CD4-positive, alpha-beta T cell (primary cell): ENCODE results near the gene GPX2. TPM values are rescaled to one million over a fixed set of nuclear protein-coding genes. Genes with fewer than 3 reads are reported as not detected.

ENCODE experiments used
- ATAC-seq: fragments of 200-7000 bp; cut with Tn5 transposase; one replicate; pipeline ENCODE4 v1.10.0; 2022; ENCODE audit warnings: mild to moderate bottlenecking; ENCODE audit not compliant: poor library complexity
- CTCF ChIA-PET: fragments of 350-600 bp; sonication (Branson Sonifier 250); formaldehyde crosslinking; loops from one replicate; lab custom pipeline; 2021; ENCODE audit warnings: antibody characterized with exemption, inconsistent platforms; lab: Charles Lee
- POLR2A ChIA-PET: fragments of 350-600 bp; sonication (Branson Sonifier 250); formaldehyde crosslinking; loops from one replicate; lab custom pipeline; 2021; ENCODE audit warnings: antibody characterized with exemption, inconsistent platforms; lab: Charles Lee
- DNase-seq, 14 experiments: peaks; one replicate each; pipeline ENCODE4 v3.0.0-alpha.2; 2013 to 2020; ENCODE audit warnings: mixed read lengths in 2 of 14
- H3K27ac ChIP-seq, 2 donors: one replicate each; pipeline versions ENCODE4 v1.5.1 to v1.7.0; 2013; ENCODE audit warnings: low read length in 2 of 2, low read depth in 1 of 2, mild to moderate bottlenecking in 1 of 2
- H3K27me3 ChIP-seq, 2 experiments: 1 replicate in 1 of 2; 2 replicates in 1 of 2; pipeline versions ENCODE4 v1.6.1 to v1.7.0; 2013; ENCODE audit warnings: low read length in 2 of 2, control low read depth in 1 of 2, mild to moderate bottlenecking in 1 of 2, moderate library complexity in 1 of 2; ENCODE audit not compliant: insufficient read depth in 2 of 2, control insufficient read depth in 1 of 2
- H3K36me3 ChIP-seq: one replicate; pipeline ENCODE4 v1.6.1; 2013; ENCODE audit warnings: low read length, control low read depth; ENCODE audit not compliant: insufficient read depth
- H3K4me1 ChIP-seq: one replicate; pipeline ENCODE4 v1.6.1; 2013; ENCODE audit warnings: low read length, control low read depth; ENCODE audit not compliant: insufficient read depth
- H3K4me3 ChIP-seq: one replicate; pipeline ENCODE4 v1.5.1; 2013; ENCODE audit warnings: mild to moderate bottlenecking, low read length, moderate library complexity
- H3K9me3 ChIP-seq, 2 experiments: 1 replicate in 1 of 2; 2 replicates in 1 of 2; pipeline versions ENCODE4 v1.6.1 to v1.7.0; 2013; ENCODE audit warnings: low read length in 2 of 2, mild to moderate bottlenecking in 2 of 2, control low read depth in 1 of 2, moderate library complexity in 1 of 2; ENCODE audit not compliant: control insufficient read depth in 1 of 2, insufficient read depth in 1 of 2
- H3K27ac Mint-ChIP-seq: one replicate; pipeline ENCODE4 v1.8.0; 2020; ENCODE audit warnings: mixed read lengths
- H3K27me3 Mint-ChIP-seq: one replicate; pipeline ENCODE4 v1.8.0; 2021; ENCODE audit warnings: mixed read lengths
- H3K36me3 Mint-ChIP-seq: one replicate; pipeline ENCODE4 v1.8.0; 2021; ENCODE audit warnings: low read depth, mixed read lengths
- H3K4me1 Mint-ChIP-seq: one replicate; pipeline ENCODE4 v1.8.0; 2021; ENCODE audit warnings: low read depth, mixed read lengths
- H3K4me3 Mint-ChIP-seq: one replicate; pipeline ENCODE4 v1.8.0; 2020; ENCODE audit warnings: mild to moderate bottlenecking, mixed read lengths
- H3K9me3 Mint-ChIP-seq: one replicate; pipeline ENCODE4 v1.8.0; 2020; ENCODE audit warnings: mixed read lengths
- intact Hi-C, 2 experiments: fragments of 100-400 bp; cut with DNase I in 1 of 2; cut with micrococcal nuclease in 1 of 2; formaldehyde crosslinking; loops; one replicate each; pipeline versions ENCODE4 v1.15.1 to v1.9.0; 2023 to 2025; cut with DNase I, micrococcal nuclease
- total RNA-seq, 174 experiments: library from RNA in 2 of 174; stranded (reverse) in 2 of 174; gene quantifications; one replicate each; pipeline ENCODE4 v1.2.3 and lab custom pipeline; 2021 to 2026
- TF ChIP-seq, protein P1 (sequence below): fragments of 200-600 bp; IDR thresholded peaks from one replicate; pipeline ENCODE4 v1.8.0; 2022; ENCODE audit warnings: antibody characterized with exemption, mild to moderate bottlenecking

The GPX2 gene
- total RNA-seq, 2 experiments from 2014 or later, result not detected

DNA sequence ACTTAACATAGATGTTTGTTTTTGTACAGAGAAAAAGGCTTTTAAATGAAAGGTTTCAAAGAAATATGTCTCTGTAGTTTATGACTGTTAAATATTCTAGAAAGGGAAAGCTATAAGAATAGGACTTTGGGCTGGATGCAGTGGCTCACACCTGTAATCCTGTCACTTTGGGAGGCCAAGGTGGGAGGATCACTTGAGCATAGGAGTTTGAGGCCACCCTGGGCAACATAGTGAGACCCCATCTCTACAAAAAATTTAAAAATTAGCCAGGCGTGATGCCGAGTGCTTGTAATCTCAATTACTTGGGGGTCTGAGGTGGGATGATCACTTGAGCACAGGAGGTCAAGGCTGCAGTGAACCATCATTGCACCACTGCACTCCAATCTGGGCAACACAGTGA lies 11.4 kb downstream of the GPX2 start:
- Mint-ChIP-seq H3K4me1 (peaks cover 25% of the 10 kb centered on the region), H3K27ac (no peak overlapping the region)
- H3K27ac ChIP-seq, result peak overlapping the region; percentile 61 to 71

DNA sequence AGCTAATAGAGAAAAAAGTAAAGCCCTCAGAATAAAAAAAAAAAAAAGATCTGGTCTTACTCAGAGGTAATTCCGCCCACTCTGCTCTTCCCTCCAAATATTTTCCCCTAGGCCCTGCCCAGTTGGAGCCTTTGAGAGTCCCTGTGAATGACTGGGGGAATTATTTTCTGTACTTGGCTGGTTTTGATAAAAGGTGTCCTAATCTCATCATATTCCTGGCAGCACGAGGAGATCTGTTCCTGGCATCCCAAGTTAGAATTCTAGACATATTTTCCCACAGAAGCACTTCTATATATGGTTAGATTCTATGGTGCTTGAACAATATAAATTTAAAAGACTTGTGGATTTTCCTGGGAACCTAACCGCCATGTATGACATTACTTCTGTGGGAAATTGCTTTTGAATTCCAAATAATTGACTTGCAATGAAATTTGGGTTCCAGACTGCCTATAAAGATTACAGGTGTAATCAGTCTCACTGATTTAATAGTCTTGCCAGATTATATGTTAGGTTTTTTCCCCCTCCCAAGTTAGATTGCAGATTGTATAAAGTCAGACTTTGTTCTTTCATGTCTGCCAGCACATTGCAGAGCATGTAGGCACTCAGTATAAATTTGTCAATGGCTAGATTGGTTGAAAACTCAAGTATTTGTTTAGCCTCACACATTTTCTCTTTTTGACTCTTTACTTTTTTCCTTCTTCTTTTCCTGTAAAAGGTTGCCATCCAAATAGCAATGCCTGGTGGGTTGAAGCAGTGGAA lies 12.3 kb downstream of the GPX2 start:
- peaks cover 78% of the 10 kb centered on the region for H3K36me3 ChIP-seq
- H3K4me1 ChIP-seq, result peaks cover 40% of the 10 kb centered on the region
- ChIA-PET POLR2A (interaction anchor here (0.6 to 2.5 kb wide), 2 partner anchors 9 to 16 kb away, joined by 3 to 15 read pairs; partner anchors contain the start of gene CHURC1), CTCF (interaction anchor here (1.0 kb wide), 1 partner anchor 54 kb away, joined by 3 read pairs; no protein-coding TSS in a partner anchor)
- H3K4me3 ChIP-seq, result no peak overlapping the region
- peak overlapping the region; percentile 35 for H3K4me3 Mint-ChIP-seq
- ATAC-seq, result no peak
- no peaks in the 10 kb centered on the region for H3K9me3 ChIP-seq
- no peaks in the 10 kb centered on the region for H3K27me3 ChIP-seq
- peaks cover 72% of the 10 kb centered on the region for H3K36me3 Mint-ChIP-seq
- no peak for DNase-seq
- intact Hi-C loops, result no loop called here
- H3K9me3 Mint-ChIP-seq, result no peaks in the 10 kb centered on the region
- H3K4me1 Mint-ChIP-seq, result peaks cover 18% of the 10 kb centered on the region
- H3K27ac Mint-ChIP-seq, result no peak overlapping the region
- TF ChIP-seq, protein P1, sequence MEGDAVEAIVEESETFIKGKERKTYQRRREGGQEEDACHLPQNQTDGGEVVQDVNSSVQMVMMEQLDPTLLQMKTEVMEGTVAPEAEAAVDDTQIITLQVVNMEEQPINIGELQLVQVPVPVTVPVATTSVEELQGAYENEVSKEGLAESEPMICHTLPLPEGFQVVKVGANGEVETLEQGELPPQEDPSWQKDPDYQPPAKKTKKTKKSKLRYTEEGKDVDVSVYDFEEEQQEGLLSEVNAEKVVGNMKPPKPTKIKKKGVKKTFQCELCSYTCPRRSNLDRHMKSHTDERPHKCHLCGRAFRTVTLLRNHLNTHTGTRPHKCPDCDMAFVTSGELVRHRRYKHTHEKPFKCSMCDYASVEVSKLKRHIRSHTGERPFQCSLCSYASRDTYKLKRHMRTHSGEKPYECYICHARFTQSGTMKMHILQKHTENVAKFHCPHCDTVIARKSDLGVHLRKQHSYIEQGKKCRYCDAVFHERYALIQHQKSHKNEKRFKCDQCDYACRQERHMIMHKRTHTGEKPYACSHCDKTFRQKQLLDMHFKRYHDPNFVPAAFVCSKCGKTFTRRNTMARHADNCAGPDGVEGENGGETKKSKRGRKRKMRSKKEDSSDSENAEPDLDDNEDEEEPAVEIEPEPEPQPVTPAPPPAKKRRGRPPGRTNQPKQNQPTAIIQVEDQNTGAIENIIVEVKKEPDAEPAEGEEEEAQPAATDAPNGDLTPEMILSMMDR, result no peak
- peak overlapping the region; percentile 61 to 71 for H3K27ac ChIP-seq
- H3K27me3 Mint-ChIP-seq, result no peaks in the 10 kb centered on the region

More for the DNA sequence above, 11.4 kb downstream of the GPX2 start:
- Mint-ChIP-seq H3K4me3 (no peak overlapping the region), H3K27me3 (no peaks in the 10 kb centered on the region), H3K36me3 (peaks cover 75% of the 10 kb centered on the region), H3K9me3 (no peaks in the 10 kb centered on the region)
- H3K36me3 ChIP-seq, result peaks cover 69% of the 10 kb centered on the region
- CTCF ChIA-PET, result interaction anchor here (1.0 to 1.1 kb wide), 2 partner anchors 39 to 54 kb away, joined by 3 to 7 read pairs; no protein-coding TSS in a partner anchor
- H3K9me3 ChIP-seq, result no peaks in the 10 kb centered on the region
- ATAC-seq (no peak), DNase-seq (no peak)
- H3K4me1 ChIP-seq, result peaks cover 37% of the 10 kb centered on the region
- intact Hi-C loops, result no loop called here
- no peaks in the 10 kb centered on the region for H3K27me3 ChIP-seq
- POLR2A ChIA-PET, result interaction anchor here (0.6 to 2.5 kb wide), 3 partner anchors 10 to 39 kb away, joined by 3 to 15 read pairs (median 3); partner anchors contain the start of gene CHURC1
- TF ChIP-seq, protein P1, result no peak
- no peak overlapping the region for H3K4me3 ChIP-seq

DNA sequence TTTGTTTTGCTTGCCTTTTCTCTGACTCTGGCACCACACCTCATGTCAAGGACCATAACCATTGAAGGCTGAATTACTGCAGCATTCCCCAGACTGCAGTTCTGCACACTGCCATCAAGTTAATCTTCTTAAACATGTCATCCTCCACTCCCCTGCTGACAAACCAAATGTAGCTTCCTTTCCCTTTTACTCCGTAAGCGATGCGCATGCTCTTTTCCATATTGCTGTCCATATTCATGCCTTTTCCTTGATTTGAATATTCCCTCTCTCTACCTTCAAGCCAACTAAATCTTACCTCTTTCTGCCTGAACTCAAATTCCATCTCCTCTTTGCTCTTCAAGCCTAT lies 13.6 kb downstream of the GPX2 start:
- ChIA-PET POLR2A (interaction anchor here (0.7 to 7.0 kb wide), 5 partner anchors 13 to 590 kb away, joined by 3 to 132 read pairs (median 3); partner anchors contain the start of genes CHURC1 and GPX2), CTCF (interaction anchor here (0.7 kb wide), 1 partner anchor 10 kb away, joined by 3 read pairs; no protein-coding TSS in a partner anchor)
- intact Hi-C loops, result loop anchor here (2.0 to 5.0 kb wide), 2 partner anchors 14 to 53 kb away; partner anchors contain the start of gene CHURC1 (in 1 of the 2)
- no peak overlapping the region for H3K4me3 Mint-ChIP-seq
- no peaks in the 10 kb centered on the region for H3K27me3 ChIP-seq
- peaks cover 81% of the 10 kb centered on the region for H3K36me3 ChIP-seq
- ATAC-seq (peak; percentile 71), DNase-seq (peak in 3 of 14 experiments; percentile 16 to 43 (median 40))
- H3K4me1 ChIP-seq, result peaks cover 41% of the 10 kb centered on the region
- TF ChIP-seq, protein P1, result no peak
- H3K27ac ChIP-seq, result peak overlapping the region; percentile 61 to 71
- H3K27ac Mint-ChIP-seq, result no peak overlapping the region
- no peaks in the 10 kb centered on the region for H3K9me3 Mint-ChIP-seq
- H3K4me3 ChIP-seq, result peak overlapping the region; percentile 9
- peaks cover 16% of the 10 kb centered on the region for H3K4me1 Mint-ChIP-seq
- no peaks in the 10 kb centered on the region for H3K27me3 Mint-ChIP-seq
- no peaks in the 10 kb centered on the region for H3K9me3 ChIP-seq
- H3K36me3 Mint-ChIP-seq, result peaks cover 70% of the 10 kb centered on the region
